ENCODE results near the gene RAD51B. TPM values are rescaled to one million over a fixed set of nuclear protein-coding genes. Genes with fewer than 3 reads are reported as not detected.

RAD51B gene
- polyA plus RNA-seq, 1 donor: 7.3 TPM

- no peak for DNase-seq (ENCODE audit: low read depth)
Observed at GRCh38 chr14:68231898-68232297, 412.3 kb downstream of the RAD51B start.

GRCh38 chr14:68232300-68233055 lies 412.9 kb downstream of the RAD51B start:
- DNase-seq (ENCODE audit: low read depth): peak; percentile 92

GRCh38 chr14:68233101-68233784 lies 413.7 kb downstream of the RAD51B start:
- DNase-seq (ENCODE audit: low read depth): no peak

GRCh38 chr14:68234101-68234905 lies 414.7 kb downstream of the RAD51B start:
- DNase-seq (ENCODE audit: low read depth): no peak

- DNase-seq (ENCODE audit: low read depth): no peak
Observed at GRCh38 chr14:68235011-68235410, 415.4 kb downstream of the RAD51B start.

- peak; percentile 52 for DNase-seq (ENCODE audit: low read depth)
Observed at GRCh38 chr14:68236582-68237458, 417.2 kb downstream of the RAD51B start.

- DNase-seq (ENCODE audit: low read depth): no peak
Observed at GRCh38 chr14:68238551-68238950, 419.0 kb downstream of the RAD51B start.

GRCh38 chr14:68238976-68239375 lies 419.4 kb downstream of the RAD51B start:
- no peak for DNase-seq (ENCODE audit: low read depth)

- no peak for DNase-seq (ENCODE audit: low read depth)
Observed at GRCh38 chr14:68239988-68240771, 420.6 kb downstream of the RAD51B start.

- no peak for DNase-seq (ENCODE audit: low read depth)
Observed at GRCh38 chr14:68241862-68242487, 422.4 kb downstream of the RAD51B start.

- DNase-seq (ENCODE audit: low read depth): no peak
Observed at GRCh38 chr14:68243450-68244010, 424.0 kb downstream of the RAD51B start.

GRCh38 chr14:68244262-68244980 lies 424.8 kb downstream of the RAD51B start:
- no peak for DNase-seq (ENCODE audit: low read depth)

- DNase-seq (ENCODE audit: low read depth): peak; percentile 83
Observed at GRCh38 chr14:68245146-68246073, 425.8 kb downstream of the RAD51B start.

GRCh38 chr14:68246074-68246785 lies 426.7 kb downstream of the RAD51B start:
- DNase-seq (ENCODE audit: low read depth): no peak

GRCh38 chr14:68246786-68247105 lies 427.2 kb downstream of the RAD51B start:
- DNase-seq (ENCODE audit: low read depth): no peak

GRCh38 chr14:68247274-68247673 lies 427.7 kb downstream of the RAD51B start:
- DNase-seq (ENCODE audit: low read depth): no peak

GRCh38 chr14:68247676-68248268 lies 428.2 kb downstream of the RAD51B start:
- DNase-seq (ENCODE audit: low read depth): no peak
